GM18951 (cell line): ENCODE results near the gene PRR36.
"Not testable (repeated sequence)": the region's sequence is repeated elsewhere in the genome, so short reads cannot be mapped to it uniquely, and the experiment has no call there.

Experiments
- POLR2A ChIP-seq: IDR thresholded peaks from 4 replicates; pipeline ENCODE4 v1.6.1; 2011; ENCODE audit warnings: mild to moderate bottlenecking; ENCODE audit not compliant: insufficient read length, insufficient read depth; ENCODE audit errors: extremely low read depth
- in situ Hi-C: fragments of 300-500 bp; cut with MboI; formaldehyde crosslinking; loops from one replicate; pipeline ENCODE4 v1.12.0; 2022; ENCODE audit warnings: low sequenced_read_pairs, mixed read lengths, inconsistent platforms; ENCODE audit not compliant: unreplicated experiment

Gene PRR36

GRCh38 chr19:7860714-7861618, 13.2 kb downstream of the PRR36 start:
- no peak for TF ChIP-seq POLR2A
- in situ Hi-C loops: no loop called here

GRCh38 chr19:7859831-7860713, 14.1 kb downstream of the PRR36 start:
- in situ Hi-C loops: no loop called here

GRCh38 chr19:7859087-7859486, 15.1 kb downstream of the PRR36 start:
- in situ Hi-C loops: not testable (repeated sequence)

More at GRCh38 chr19:7859831-7860713, 14.1 kb downstream of the PRR36 start:
- TF ChIP-seq POLR2A: no peak

- in situ Hi-C loops: no loop called here
- TF ChIP-seq POLR2A: no peak
These were observed 15.9 kb downstream of the PRR36 start for GRCh38 chr19:7858109-7858770.

GRCh38 chr19:7857727-7858108, 16.5 kb downstream of the PRR36 start:
- in situ Hi-C loops: no loop called here
- TF ChIP-seq POLR2A: no peak

GRCh38 chr19:7856679-7857663, 17.2 kb downstream of the PRR36 start:
- TF ChIP-seq POLR2A: no peak
- in situ Hi-C loops: no loop called here

GRCh38 chr19:7856109-7856591, 18.0 kb downstream of the PRR36 start:
- in situ Hi-C loops: no loop called here
- no peak for TF ChIP-seq POLR2A

- TF ChIP-seq POLR2A: no peak
- in situ Hi-C loops: no loop called here
These were observed 18.6 kb downstream of the PRR36 start for GRCh38 chr19:7855426-7856108.

- in situ Hi-C loops: no loop called here
- no peak for TF ChIP-seq POLR2A
These were observed 20.4 kb downstream of the PRR36 start for GRCh38 chr19:7853770-7854128.

- in situ Hi-C loops: no loop called here
These were observed 21.1 kb downstream of the PRR36 start for GRCh38 chr19:7852851-7853769.

GRCh38 chr19:7851623-7852500, 22.3 kb downstream of the PRR36 start:
- in situ Hi-C loops: no loop called here
- no peak for TF ChIP-seq POLR2A

More at GRCh38 chr19:7852851-7853769, 21.1 kb downstream of the PRR36 start:
- no peak for TF ChIP-seq POLR2A
